HEK293 (cell line): ENCODE results near the gene ARPIN.
A peak's percentile ranks its signal among the peaks of the same experiment; 100 is the strongest.

Experiments used
- CTCF ChIA-PET: fragments of 350-600 bp; formaldehyde crosslinking; extraction: SDS; loops from one replicate; lab custom pipeline; 2021; ENCODE audit warnings: antibody characterized with exemption; lab: Yijun Ruan, JAX
- POLR2A ChIA-PET: fragments of 300-600 bp; formaldehyde crosslinking; extraction: SDS; loops from one replicate; lab custom pipeline; 2020; ENCODE audit warnings: antibody characterized with exemption, inconsistent platforms; lab: Yijun Ruan, JAX
- H3K27ac ChIP-seq: fragments of 200-500 bp; sonication (Bioruptor generic); 2 replicates; pipeline ENCODE4 v1.5.1; 2014; ENCODE audit warnings: low read depth, low read length, control low read depth, inconsistent platforms; ENCODE audit errors: extremely low read depth
- H3K36me3 ChIP-seq, 2 experiments: fragments of 200-500 bp in 1 of 2; sonication (Bioruptor generic) in 1 of 2; 1 replicate in 1 of 2; 2 replicates in 1 of 2; pipeline ENCODE4 v1.5.1; 2014 to 2017; ENCODE audit warnings: inconsistent platforms in 2 of 2, low read length in 2 of 2; ENCODE audit not compliant: control insufficient read depth in 2 of 2, insufficient read depth in 1 of 2
- H3K4me1 ChIP-seq: fragments of 200-500 bp; sonication (Bioruptor generic); 2 replicates; pipeline ENCODE4 v1.5.1; 2014; ENCODE audit warnings: mild to moderate bottlenecking, low read length, inconsistent platforms; ENCODE audit not compliant: control insufficient read depth, insufficient read depth
- H3K4me3 ChIP-seq: 2 replicates; pipeline ENCODE4 v1.5.1; 2011; ENCODE audit warnings: low read depth, mild to moderate bottlenecking, control low read depth, low read length, moderate library complexity
- H3K9me3 ChIP-seq: fragments of 200-500 bp; sonication (Bioruptor generic); 2 replicates; pipeline ENCODE4 v1.5.1; 2014; ENCODE audit warnings: low read depth, low read length, inconsistent platforms; ENCODE audit not compliant: control insufficient read depth, insufficient read depth
- BCL11A ChIP-seq: fragments of 450-650 bp; formaldehyde crosslinking; IDR thresholded peaks from 2 replicates; pipeline ENCODE4 v1.5.1; 2016; ENCODE audit warnings: low read depth, missing biosample characterization, missing genetic modification characterization
- GLI4 ChIP-seq: fragments of 450-650 bp; formaldehyde crosslinking; IDR thresholded peaks from 2 replicates; pipeline ENCODE4 v1.5.1; 2016; ENCODE audit warnings: missing biosample characterization, missing genetic modification characterization
- HOXD13 ChIP-seq: sonication (generic); formaldehyde crosslinking; IDR thresholded peaks from 2 replicates; pipeline ENCODE4 v1.8.0; 2022; ENCODE audit warnings: missing genetic modification reagents, borderline replicate concordance
- KLF1 ChIP-seq: fragments of 450-650 bp; formaldehyde crosslinking; IDR thresholded peaks from 2 replicates; pipeline ENCODE4 v1.5.1; 2016; ENCODE audit warnings: missing biosample characterization, missing genetic modification characterization
- KLF8 ChIP-seq: fragments of 450-650 bp; formaldehyde crosslinking; IDR thresholded peaks from 2 replicates; pipeline ENCODE4 v1.5.1; 2016; ENCODE audit warnings: missing biosample characterization, missing genetic modification characterization
- WT1 ChIP-seq: fragments of 450-650 bp; formaldehyde crosslinking; IDR thresholded peaks from 2 replicates; pipeline ENCODE4 v1.5.1; 2016; ENCODE audit warnings: missing biosample characterization, missing genetic modification characterization
- ZBTB7A ChIP-seq: fragments of 450-650 bp; formaldehyde crosslinking; IDR thresholded peaks from 2 replicates; pipeline ENCODE4 v1.5.1; 2016; ENCODE audit warnings: low read depth, missing biosample characterization, missing genetic modification characterization
- ZFP3 ChIP-seq: fragments of 450-650 bp; formaldehyde crosslinking; IDR thresholded peaks from 2 replicates; pipeline ENCODE4 v1.5.1; 2016; ENCODE audit warnings: low read depth, missing biosample characterization, missing genetic modification characterization
- ZFP69B ChIP-seq: fragments of 450-650 bp; formaldehyde crosslinking; IDR thresholded peaks from 2 replicates; pipeline ENCODE4 v1.5.1; 2016; ENCODE audit warnings: missing biosample characterization, missing genetic modification characterization
- ZIC2 ChIP-seq: fragments of 450-650 bp; formaldehyde crosslinking; IDR thresholded peaks from 2 replicates; pipeline ENCODE4 v1.5.1; 2016; ENCODE audit warnings: missing biosample characterization, missing genetic modification characterization
- ZNF2 ChIP-seq: fragments of 450-650 bp; formaldehyde crosslinking; IDR thresholded peaks from 2 replicates; pipeline ENCODE4 v1.5.1; 2016; ENCODE audit warnings: missing biosample characterization, missing genetic modification characterization
- ZNF202 ChIP-seq: fragments of 450-650 bp; formaldehyde crosslinking; IDR thresholded peaks from 2 replicates; pipeline ENCODE4 v1.5.1; 2016; ENCODE audit warnings: missing biosample characterization, missing genetic modification characterization, borderline replicate concordance
- ZNF214 ChIP-seq: fragments of 450-650 bp; formaldehyde crosslinking; IDR thresholded peaks from 2 replicates; pipeline ENCODE4 v1.5.1; 2017; ENCODE audit warnings: missing biosample characterization, mild to moderate bottlenecking, missing genetic modification characterization, borderline replicate concordance
- ZNF248 ChIP-seq: fragments of 450-650 bp; formaldehyde crosslinking; IDR thresholded peaks from 2 replicates; pipeline ENCODE4 v1.5.1; 2017; ENCODE audit warnings: missing biosample characterization, missing genetic modification characterization
- ZNF335 ChIP-seq: fragments of 450-650 bp; formaldehyde crosslinking; conservative IDR thresholded peaks from 2 replicates; pipeline ENCODE4 v1.5.1; 2016; ENCODE audit warnings: missing biosample characterization, missing genetic modification characterization
- ZNF404 ChIP-seq: fragments of 450-650 bp; formaldehyde crosslinking; IDR thresholded peaks from 2 replicates; pipeline ENCODE4 v1.5.1; 2017; ENCODE audit warnings: missing biosample characterization, missing genetic modification characterization
- ZNF426 ChIP-seq: fragments of 450-650 bp; formaldehyde crosslinking; IDR thresholded peaks from 2 replicates; pipeline ENCODE4 v1.5.1; 2017; ENCODE audit warnings: missing biosample characterization, missing genetic modification characterization, mild to moderate bottlenecking, inconsistent platforms, moderate library complexity
- ZNF501 ChIP-seq: fragments of 450-650 bp; formaldehyde crosslinking; IDR thresholded peaks from 2 replicates; pipeline ENCODE4 v1.5.1; 2016; ENCODE audit warnings: missing biosample characterization, missing genetic modification characterization
- ZNF561 ChIP-seq: fragments of 450-650 bp; IDR thresholded peaks from 2 replicates; pipeline ENCODE4 v1.5.1; 2018; ENCODE audit warnings: missing biosample characterization, missing genetic modification characterization, borderline replicate concordance
- ZNF596 ChIP-seq: fragments of 450-650 bp; IDR thresholded peaks from 2 replicates; pipeline ENCODE4 v1.5.0; 2018; ENCODE audit warnings: missing biosample characterization, mild to moderate bottlenecking, missing genetic modification characterization, moderate library complexity
- ZNF600 ChIP-seq: fragments of 450-650 bp; formaldehyde crosslinking; IDR thresholded peaks from 2 replicates; pipeline ENCODE4 v1.5.1; 2016; ENCODE audit warnings: missing biosample characterization, missing genetic modification characterization
- ZNF654 ChIP-seq: fragments of 450-650 bp; formaldehyde crosslinking; IDR thresholded peaks from 2 replicates; pipeline ENCODE4 v1.5.1; 2016; ENCODE audit warnings: low read depth, missing biosample characterization, missing genetic modification characterization
- ZNF660 ChIP-seq: fragments of 450-650 bp; IDR thresholded peaks from 2 replicates; pipeline ENCODE4 v1.5.1; 2018; ENCODE audit warnings: missing biosample characterization, mild to moderate bottlenecking, missing genetic modification characterization
- ZNF768 ChIP-seq: fragments of 450-650 bp; formaldehyde crosslinking; IDR thresholded peaks from 2 replicates; pipeline ENCODE4 v1.5.1; 2018; ENCODE audit warnings: missing biosample characterization, mild to moderate bottlenecking, missing genetic modification characterization
- ZNF777 ChIP-seq: fragments of 450-650 bp; formaldehyde crosslinking; IDR thresholded peaks from 2 replicates; pipeline ENCODE4 v1.5.1; 2017; ENCODE audit warnings: missing biosample characterization, missing genetic modification characterization, borderline replicate concordance
- TF ChIP-seq, protein P1 (sequence below): fragments of 450-650 bp; formaldehyde crosslinking; IDR thresholded peaks from 2 replicates; pipeline ENCODE4 v1.5.1; 2016; ENCODE audit warnings: missing biosample characterization, missing genetic modification characterization
- TF ChIP-seq, protein P2 (sequence below): fragments of 450-650 bp; formaldehyde crosslinking; IDR thresholded peaks from 2 replicates; pipeline ENCODE4 v1.5.1; 2016; ENCODE audit warnings: missing biosample characterization, missing genetic modification characterization
- TF ChIP-seq, protein P3 (sequence below): IDR thresholded peaks from 2 replicates; pipeline ENCODE4 v1.6.1; 2011; ENCODE audit warnings: mild to moderate bottlenecking, low read depth, low read length, borderline replicate concordance
- TF ChIP-seq, protein P4 (sequence below): fragments of 450-650 bp; formaldehyde crosslinking; IDR thresholded peaks from 2 replicates; pipeline ENCODE4 v1.5.1; 2016; ENCODE audit warnings: missing biosample characterization, missing genetic modification characterization
- TF ChIP-seq, protein P5 (sequence below): fragments of 450-650 bp; formaldehyde crosslinking; IDR thresholded peaks from 2 replicates; pipeline ENCODE4 v1.5.1; 2016; ENCODE audit warnings: missing biosample characterization, missing genetic modification characterization

Gene ARPIN

DNA sequence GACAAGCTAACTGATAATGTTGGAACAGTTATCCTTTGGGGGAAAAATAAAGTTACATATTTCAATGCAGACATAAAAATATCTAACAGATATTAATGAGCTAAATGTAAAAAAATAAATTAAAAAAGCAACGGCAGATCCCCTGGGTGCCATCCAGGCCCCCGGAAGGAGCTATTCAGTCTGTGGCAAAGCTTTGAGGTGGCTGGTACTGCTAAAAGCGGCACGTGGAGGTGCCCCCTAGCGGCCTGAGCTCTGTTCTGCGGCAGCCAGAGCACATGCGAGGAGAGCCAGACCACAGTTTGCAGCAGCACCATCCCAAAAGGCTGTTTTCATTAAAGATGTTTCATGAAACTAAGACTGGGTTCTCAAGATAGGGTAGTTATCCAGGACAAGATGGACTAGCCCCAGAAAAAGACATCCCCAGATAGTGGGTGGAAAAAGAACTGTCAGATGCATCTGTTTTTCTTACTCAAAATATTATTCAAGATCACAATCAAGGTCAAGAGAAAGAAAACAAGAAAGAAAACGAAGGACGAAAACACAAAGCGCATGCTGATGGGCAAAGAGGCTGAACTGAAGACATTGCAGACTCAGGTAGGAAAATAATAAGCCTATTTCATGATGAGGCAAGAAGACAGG, 37.7 kb downstream of the ARPIN start:
- Histone ChIP-seq H3K4me1 (no peaks in the 10 kb centered on the region), H3K9me3 (no peaks in the 10 kb centered on the region), H3K4me3 (no peak overlapping the region), H3K36me3 (peaks cover 68 to 77% of the 10 kb centered on the region in 2 experiments), H3K27ac (no peak overlapping the region)
- ChIA-PET CTCF (interaction anchor here (0.6 to 8.9 kb wide), 57 partner anchors 10 to 1151 kb away, joined by 3 to 344 read pairs (median 5); partner anchors contain the start of genes AP3S2, ARPIN and MESP1), POLR2A (interaction anchor here (0.9 to 1.6 kb wide), 5 partner anchors 19 to 124 kb away, joined by 3 to 9 read pairs (median 4); partner anchors contain the start of genes AP3S2, ARPIN, MESP1 and MESP2)
- peak; percentile 71; the same call in 1 of the 2 replicates for TF ChIP-seq ZNF660 (tag by site-specific recombination)
- no peak for TF ChIP-seq ZIC2
- TF ChIP-seq ZNF404: no peak
- TF ChIP-seq, protein P1, sequence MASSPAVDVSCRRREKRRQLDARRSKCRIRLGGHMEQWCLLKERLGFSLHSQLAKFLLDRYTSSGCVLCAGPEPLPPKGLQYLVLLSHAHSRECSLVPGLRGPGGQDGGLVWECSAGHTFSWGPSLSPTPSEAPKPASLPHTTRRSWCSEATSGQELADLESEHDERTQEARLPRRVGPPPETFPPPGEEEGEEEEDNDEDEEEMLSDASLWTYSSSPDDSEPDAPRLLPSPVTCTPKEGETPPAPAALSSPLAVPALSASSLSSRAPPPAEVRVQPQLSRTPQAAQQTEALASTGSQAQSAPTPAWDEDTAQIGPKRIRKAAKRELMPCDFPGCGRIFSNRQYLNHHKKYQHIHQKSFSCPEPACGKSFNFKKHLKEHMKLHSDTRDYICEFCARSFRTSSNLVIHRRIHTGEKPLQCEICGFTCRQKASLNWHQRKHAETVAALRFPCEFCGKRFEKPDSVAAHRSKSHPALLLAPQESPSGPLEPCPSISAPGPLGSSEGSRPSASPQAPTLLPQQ (tag by site-specific recombination): 0 out of 2 replicates have a peak, but pooled peaks have one; percentile 26
- peak; percentile 68; the same call in 1 of the 2 replicates for TF ChIP-seq ZNF561 (tag by site-specific recombination)
- no peak for TF ChIP-seq ZNF768
- TF ChIP-seq ZNF2 (tag by site-specific recombination): peak; percentile 76
- TF ChIP-seq ZFP69B: no peak
- no peak for TF ChIP-seq ZNF248 (tag by site-specific recombination)
- TF ChIP-seq GLI4 (tag by site-specific recombination): no peak
- TF ChIP-seq BCL11A (tag by site-specific recombination): no peak
- no peak for TF ChIP-seq ZNF426 (tag by site-specific recombination)
- peak; percentile 90 for TF ChIP-seq ZNF600 (tag by site-specific recombination)
- TF ChIP-seq HOXD13 (CRISPR knock-in tag): no peak
- TF ChIP-seq ZBTB7A: no peak
- TF ChIP-seq, protein P2, sequence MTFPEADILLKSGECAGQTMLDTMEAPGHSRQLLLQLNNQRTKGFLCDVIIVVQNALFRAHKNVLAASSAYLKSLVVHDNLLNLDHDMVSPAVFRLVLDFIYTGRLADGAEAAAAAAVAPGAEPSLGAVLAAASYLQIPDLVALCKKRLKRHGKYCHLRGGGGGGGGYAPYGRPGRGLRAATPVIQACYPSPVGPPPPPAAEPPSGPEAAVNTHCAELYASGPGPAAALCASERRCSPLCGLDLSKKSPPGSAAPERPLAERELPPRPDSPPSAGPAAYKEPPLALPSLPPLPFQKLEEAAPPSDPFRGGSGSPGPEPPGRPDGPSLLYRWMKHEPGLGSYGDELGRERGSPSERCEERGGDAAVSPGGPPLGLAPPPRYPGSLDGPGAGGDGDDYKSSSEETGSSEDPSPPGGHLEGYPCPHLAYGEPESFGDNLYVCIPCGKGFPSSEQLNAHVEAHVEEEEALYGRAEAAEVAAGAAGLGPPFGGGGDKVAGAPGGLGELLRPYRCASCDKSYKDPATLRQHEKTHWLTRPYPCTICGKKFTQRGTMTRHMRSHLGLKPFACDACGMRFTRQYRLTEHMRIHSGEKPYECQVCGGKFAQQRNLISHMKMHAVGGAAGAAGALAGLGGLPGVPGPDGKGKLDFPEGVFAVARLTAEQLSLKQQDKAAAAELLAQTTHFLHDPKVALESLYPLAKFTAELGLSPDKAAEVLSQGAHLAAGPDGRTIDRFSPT: peak; percentile 81; the same call in 1 of the 2 replicates
- peak; percentile 39; the same call in 1 of the 2 replicates for TF ChIP-seq ZNF654 (tag by site-specific recombination)
- TF ChIP-seq ZNF335: peak; percentile 58
- no peak for TF ChIP-seq ZFP3 (tag by site-specific recombination)
- TF ChIP-seq KLF8 (tag by site-specific recombination): no peak
- no peak for TF ChIP-seq KLF1 (tag by site-specific recombination)
- no peak for TF ChIP-seq ZNF214 (tag by site-specific recombination)
- no peak for TF ChIP-seq WT1 (tag by site-specific recombination)
- no peak for TF ChIP-seq ZNF777
- TF ChIP-seq ZNF202 (tag by site-specific recombination): no peak
- no peak for TF ChIP-seq ZNF596 (tag by site-specific recombination)
- TF ChIP-seq, protein P3, sequence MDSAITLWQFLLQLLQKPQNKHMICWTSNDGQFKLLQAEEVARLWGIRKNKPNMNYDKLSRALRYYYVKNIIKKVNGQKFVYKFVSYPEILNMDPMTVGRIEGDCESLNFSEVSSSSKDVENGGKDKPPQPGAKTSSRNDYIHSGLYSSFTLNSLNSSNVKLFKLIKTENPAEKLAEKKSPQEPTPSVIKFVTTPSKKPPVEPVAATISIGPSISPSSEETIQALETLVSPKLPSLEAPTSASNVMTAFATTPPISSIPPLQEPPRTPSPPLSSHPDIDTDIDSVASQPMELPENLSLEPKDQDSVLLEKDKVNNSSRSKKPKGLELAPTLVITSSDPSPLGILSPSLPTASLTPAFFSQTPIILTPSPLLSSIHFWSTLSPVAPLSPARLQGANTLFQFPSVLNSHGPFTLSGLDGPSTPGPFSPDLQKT: no peak
- TF ChIP-seq ZNF501 (tag by site-specific recombination): no peak
- TF ChIP-seq, protein P4, sequence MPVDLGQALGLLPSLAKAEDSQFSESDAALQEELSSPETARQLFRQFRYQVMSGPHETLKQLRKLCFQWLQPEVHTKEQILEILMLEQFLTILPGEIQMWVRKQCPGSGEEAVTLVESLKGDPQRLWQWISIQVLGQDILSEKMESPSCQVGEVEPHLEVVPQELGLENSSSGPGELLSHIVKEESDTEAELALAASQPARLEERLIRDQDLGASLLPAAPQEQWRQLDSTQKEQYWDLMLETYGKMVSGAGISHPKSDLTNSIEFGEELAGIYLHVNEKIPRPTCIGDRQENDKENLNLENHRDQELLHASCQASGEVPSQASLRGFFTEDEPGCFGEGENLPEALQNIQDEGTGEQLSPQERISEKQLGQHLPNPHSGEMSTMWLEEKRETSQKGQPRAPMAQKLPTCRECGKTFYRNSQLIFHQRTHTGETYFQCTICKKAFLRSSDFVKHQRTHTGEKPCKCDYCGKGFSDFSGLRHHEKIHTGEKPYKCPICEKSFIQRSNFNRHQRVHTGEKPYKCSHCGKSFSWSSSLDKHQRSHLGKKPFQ (tag by site-specific recombination): no peak
- TF ChIP-seq, protein P5, sequence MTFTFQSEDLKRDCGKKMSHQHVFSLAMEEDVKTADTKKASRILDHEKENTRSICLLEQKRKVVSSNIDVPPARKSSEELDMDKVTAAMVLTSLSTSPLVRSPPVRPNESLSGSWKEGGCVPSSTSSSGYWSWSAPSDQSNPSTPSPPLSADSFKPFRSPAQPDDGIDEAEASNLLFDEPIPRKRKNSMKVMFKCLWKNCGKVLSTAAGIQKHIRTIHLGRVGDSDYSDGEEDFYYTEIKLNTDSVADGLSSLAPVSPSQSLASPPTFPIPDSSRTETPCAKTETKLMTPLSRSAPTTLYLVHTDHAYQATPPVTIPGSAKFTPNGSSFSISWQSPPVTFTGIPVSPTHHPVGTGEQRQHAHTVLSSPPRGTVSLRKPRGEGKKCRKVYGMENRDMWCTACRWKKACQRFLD (tag by site-specific recombination): no peak
